NOMO-1 (cell line): ENCODE measurements around the gene ITGB1BP1.

Experiments
- DNase-seq, 2 experiments: peaks; one replicate each; lab custom pipeline; 2025; ENCODE audit not compliant: unreplicated experiment in 2 of 2; lab: John Stamatoyannopoulos, UW

ITGB1BP1 gene, protein sequence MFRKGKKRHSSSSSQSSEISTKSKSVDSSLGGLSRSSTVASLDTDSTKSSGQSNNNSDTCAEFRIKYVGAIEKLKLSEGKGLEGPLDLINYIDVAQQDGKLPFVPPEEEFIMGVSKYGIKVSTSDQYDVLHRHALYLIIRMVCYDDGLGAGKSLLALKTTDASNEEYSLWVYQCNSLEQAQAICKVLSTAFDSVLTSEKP

DNA sequence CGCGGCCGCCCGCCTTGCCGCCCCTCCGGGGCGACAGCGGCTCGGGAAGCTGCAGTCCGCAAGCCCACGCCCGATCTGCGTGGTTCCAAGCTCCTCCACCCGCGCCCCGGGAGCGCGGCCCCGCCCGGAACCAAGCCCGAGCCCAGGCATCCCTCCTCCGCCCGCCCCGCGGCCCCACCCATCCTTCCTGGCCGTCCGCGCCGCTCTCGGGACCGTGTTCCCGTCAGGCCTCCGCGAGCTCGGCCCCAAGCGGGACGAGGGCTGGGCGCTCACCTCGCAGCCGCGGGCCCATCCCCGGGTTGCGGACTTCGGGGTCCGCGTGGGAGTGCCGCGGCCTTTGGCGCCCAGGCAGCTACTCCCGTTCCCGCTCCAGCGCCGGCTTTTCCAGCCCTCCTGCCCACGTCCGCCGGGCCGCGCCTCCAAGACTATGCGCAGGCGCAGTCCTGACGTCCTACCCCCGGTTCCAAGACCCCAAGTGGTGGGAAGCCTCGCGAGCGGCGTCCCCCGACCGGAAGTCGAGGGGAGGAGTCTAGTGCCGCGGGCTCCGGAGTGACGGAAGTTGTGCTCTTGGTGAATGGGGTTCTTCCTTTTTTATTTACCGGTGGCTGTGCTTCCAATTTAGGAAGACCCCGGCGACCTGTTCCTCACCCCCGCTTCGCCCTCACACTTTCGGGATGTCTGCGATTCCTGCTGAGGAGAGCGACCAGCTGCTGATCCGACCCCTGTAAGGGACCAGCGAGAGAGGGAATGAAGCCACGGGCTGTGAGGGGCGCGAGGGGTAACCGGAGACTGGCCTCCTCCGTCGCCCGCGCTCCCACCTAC lies at the start of gene ITGB1BP1, which contains the start of gene CPSF3:
ITGB1BP1 (minus strand) TSS at position 429 of the 822 bp plus-strand sequence. CDS start 4,831 bp downstream, outside the sequence.
CPSF3 (plus strand) TSS at position 555 of the 822 bp plus-strand sequence; CDS start at position 675, 120 bp downstream.
- peak; percentile 96 to 98 for DNase-seq

DNA sequence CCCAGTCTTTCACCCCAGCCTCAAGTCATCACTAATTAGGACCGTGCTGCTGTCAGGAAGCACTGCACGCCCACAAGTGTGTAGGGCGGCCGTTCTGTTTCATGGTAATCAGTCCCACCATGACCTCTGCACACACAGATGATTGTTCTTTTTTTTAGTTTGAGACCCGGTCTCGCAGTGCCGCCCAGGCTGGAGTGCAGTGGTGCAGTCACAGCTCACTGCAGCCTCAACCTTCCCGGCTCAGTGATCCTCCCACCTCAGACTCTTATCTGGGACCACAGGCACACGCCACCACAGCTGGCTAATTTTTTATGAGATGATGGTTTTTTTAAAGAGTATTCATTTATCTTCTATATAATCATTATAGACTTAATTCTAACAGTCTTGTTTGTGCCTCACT lies 49.2 kb upstream of the ITGB1BP1 start:
- no peak for DNase-seq

DNA sequence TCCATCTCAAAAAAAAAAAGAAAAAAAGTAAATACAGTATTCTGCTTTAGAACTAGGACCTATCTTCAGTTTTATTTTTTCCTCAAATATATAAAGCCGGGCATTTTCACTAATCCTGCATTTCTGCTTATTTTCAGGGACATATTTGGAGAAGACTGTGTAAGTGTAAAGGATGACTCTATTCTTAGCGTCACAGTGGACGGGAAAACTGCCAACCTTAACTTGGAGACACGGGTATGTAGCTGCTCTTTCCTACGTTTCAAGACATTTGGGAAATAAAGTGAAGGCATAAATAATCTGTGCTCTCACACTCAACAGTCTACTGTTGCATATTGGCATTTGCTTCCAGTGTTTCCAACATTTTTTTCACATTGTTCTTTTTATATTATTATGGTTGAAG lies 47.9 kb upstream of the ITGB1BP1 start:
- DNase-seq = no peak

DNA sequence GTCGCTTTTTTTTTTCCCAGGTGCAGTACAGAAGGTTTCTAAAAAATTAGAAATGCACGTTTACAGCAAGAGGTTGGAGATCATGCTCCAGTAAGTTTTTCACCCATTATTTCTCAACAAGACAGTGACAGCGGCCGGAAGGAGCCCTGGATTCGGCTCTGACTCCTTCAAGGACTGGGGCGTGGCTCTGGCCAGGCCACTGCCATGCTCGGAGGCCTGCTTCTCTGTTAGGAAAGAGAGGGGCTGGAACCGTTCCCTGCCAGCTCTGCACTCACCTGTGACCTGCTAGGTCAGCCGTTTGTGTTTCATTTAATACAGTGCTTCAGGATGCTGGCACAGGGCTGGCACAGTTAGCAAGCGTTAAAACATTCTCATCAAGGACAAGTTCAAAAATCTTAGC lies 44.4 kb upstream of the ITGB1BP1 start:
- DNase-seq = no peak

DNA sequence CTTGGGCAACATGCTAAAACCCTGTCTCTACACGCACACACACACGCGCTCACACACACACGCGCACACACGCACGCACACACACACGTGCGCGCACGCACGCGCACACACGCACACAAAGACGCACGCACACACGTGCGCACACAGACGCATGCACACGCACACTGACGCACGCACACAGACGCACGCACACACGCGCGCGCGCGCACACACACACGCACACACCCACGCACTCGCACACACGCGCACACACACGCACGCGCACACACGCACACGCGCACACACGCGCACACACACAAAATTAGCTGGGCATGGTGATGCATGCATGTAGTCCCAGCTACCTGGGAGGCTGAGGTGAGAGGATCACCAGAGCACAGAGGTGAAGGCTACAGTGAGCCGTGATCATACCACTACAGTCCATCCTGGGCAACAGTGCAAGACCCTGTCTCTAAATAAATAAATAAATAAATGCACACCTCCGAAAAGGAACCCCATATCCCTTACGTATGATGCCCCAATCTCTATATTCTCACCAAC lies 42.9 kb upstream of the ITGB1BP1 start:
- DNase-seq = no peak

DNA sequence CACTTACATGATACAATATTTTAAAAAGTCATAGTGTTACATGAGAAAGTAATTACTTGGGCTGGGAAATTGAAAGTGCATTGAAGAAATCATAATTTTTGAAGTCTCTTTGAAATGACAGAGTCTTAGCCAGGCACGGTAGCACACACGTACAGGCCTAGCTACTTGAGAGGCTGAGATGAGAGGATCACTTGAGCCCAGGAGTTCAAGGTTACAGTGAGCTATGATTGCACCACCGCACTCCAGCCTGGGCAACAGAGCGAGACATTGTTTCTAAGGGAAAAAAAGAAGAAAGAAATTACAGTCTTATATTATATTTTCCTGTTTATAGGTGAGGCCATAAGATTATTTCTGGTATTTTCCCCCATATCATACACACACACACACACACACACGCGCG lies 41.8 kb upstream of the ITGB1BP1 start:
- no peak for DNase-seq

DNA sequence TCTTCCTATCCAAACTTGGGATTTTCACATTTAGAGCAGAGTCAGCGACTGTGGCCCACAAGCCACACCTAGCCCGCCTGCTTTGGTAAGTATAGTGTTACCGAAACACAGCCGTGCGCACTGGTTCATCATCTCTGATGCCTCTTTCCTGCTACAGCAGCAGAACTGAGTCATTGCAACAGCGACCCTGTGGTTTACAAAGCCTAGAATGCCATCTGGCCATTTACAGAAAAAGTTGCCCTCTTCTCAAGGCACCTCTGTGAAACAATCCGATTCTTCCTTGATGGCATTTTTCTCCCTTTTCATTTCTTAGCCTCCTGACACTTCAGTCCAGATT lies 40.3 kb upstream of the ITGB1BP1 start:
- DNase-seq = peak; percentile 9 to 28

DNA sequence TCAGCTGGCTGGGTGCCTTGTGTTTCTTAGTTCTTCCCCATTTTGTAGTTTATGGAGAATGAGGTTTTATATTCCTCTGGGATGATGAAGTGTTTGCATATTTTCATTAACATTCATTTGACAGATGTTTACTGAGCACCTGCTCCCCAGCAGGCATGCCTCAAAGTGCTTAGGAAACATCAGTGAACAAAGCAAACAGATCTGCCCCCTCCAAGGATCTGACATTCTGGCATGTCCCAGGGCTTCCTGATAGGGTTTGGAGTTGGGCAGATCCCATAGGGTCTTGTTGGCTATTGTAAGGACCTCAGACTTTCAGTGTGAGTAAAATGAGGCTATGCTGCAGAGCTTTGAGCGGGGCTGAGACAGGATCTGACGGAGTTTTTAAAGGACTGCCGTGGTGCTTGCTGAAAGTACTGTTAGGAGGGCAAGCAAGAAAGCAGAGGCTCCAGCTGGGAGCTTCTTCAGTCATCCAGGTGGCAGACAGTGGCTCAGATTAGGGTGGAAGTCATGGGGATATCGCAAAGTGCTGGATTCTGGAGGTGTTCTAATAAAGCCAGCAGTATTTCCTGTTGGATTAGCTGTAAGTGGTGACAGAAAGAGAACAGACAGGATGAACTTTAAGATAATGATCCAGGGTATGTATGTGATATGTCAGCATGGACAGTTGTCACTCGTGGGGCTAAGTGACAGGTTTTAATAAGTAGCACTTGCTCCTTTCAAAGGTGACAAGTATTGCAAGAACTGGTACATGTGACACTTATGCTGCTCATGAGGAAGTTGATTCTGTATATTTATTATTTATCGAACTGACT lies 39.8 kb upstream of the ITGB1BP1 start:
- DNase-seq = no peak

DNA sequence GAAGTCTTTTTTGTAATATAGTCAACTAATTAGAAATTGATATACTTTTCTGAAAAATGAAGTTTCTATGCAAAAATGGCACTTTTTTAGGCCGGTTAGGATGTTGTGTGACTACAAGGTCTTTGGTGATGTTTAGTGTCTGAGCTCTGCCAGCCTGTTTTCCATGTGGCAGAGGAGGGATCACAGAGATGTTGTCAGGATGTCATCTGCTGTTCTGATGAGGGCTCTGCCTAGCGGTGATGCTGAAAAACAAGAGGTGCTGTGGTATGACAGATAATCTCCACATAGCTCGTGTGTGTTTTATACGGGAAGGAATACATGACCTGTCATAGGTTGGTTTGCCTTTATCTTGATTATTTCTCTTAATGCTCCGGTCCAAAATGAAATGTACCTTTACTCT lies 39.0 kb upstream of the ITGB1BP1 start:
- no peak for DNase-seq

DNA sequence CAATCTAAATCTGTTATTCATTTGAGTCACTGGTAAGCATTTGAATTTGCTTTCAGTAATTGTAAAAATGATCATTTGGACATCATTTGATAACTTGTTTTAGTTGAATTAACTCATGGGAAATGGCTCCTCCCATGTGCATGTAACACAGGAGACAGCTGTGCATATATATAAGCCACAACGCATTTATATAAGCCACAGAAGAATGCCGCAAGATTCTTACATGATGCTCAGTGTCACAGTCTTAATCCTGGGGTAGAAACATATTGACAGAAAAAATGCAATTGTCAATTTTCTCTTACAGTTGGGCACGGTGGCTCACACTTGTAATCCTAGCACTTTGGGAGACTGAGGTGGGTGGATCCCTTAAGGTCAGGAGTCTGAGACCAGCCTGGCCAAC lies 37.8 kb upstream of the ITGB1BP1 start:
- no peak for DNase-seq

DNA sequence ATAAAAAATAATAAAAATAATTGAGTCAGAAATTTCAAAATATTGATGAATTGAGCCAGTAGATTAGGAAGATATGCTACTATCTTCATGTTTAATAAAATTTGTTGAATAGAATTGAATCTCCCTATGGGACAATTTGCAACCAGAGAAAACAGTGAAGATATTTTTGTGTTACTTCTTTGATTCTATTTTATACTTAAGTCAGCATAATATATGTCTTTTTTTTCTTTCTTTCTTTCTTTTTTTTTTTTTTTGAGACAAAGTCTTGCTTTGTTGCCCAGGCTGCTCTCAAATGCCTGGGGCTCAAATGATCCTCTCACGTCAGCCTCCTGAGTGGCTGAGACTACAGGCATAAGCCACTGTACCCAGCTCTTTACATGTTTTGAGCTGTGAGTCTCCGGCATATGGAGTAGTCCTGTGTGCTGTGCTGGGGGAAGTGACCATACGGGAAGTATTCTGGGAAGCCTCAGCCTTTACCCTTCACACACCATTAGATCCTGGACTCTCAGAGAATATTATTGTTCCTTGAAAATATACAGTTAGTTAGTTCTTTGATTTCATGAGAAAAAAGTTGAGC lies 37.2 kb upstream of the ITGB1BP1 start:
- no peak for DNase-seq

DNA sequence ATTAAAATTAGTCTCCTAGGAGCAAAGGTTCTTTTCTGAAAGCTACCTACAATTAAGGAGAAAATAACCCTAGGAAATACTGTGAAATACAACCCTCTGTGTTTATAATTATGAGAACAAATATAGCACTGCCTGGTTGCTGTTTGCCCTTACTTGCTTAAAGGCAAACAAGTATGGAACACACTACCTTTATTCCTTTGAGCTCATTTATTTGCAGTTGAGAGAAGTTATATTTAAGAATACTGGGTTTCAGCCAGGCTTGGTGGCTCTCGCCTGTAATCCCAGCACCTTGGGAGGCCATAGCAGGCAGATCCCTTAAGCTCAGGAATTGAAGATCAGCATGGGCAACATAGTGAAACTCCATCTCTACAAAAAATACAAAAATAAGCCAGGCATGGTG lies 27.9 kb upstream of the ITGB1BP1 start:
- no peak for DNase-seq

DNA sequence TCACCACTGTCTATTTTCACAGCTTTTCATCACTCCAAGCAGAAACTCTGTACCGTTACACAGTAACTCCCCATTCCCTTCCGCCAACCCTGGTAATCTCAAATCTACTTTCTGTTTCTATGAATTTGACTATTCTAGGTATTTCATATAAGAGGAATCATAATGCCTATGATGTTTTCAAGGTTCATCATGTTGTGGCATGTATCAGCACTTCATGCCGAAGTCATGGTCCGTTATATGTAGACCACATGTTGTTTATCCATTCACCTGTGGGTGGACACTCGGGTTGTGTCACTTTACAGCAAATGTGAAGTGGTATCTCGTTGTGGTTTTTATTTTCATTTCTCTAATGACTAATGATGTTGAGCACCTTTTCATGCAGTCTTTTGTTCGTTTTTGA lies 21.8 kb upstream of the ITGB1BP1 start:
- no peak for DNase-seq

DNA sequence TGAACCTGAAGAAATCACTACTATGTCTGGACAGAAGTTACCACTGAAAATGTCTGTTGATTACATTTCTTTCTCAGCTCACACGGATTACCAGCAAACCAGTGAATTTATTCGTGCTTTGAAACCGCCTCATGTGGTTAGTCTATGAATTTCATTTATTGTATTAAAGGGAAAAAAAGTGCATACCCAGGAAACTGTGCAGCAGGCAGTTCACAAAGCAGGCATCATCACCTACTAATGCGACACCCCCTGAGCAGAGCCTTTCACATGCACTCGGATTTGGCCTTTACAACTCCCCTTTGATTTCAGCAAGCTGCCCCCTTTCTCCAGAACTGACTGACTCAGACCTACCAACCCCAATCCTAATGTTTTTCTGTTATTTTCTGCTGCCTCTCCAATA lies 20.2 kb upstream of the ITGB1BP1 start:
- DNase-seq = no peak

DNA sequence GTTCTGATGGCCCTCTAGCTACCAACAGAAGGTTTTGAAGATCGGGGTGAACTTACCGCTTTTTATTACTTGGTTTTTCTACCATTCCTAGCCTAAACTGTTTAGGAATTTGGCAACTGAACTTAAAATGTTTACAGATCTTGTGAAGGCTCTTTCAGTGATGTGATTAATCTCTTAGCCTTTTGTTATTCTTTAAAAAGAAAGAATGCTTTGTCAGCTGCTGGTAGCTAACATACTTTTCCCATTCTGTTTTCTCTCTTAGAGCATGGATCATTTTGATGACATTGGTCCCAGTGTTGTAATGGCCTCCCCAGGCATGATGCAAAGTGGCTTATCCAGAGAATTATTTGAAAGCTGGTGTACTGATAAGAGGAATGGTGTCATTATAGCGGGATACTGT lies 18.2 kb upstream of the ITGB1BP1 start:
- DNase-seq = no peak

DNA sequence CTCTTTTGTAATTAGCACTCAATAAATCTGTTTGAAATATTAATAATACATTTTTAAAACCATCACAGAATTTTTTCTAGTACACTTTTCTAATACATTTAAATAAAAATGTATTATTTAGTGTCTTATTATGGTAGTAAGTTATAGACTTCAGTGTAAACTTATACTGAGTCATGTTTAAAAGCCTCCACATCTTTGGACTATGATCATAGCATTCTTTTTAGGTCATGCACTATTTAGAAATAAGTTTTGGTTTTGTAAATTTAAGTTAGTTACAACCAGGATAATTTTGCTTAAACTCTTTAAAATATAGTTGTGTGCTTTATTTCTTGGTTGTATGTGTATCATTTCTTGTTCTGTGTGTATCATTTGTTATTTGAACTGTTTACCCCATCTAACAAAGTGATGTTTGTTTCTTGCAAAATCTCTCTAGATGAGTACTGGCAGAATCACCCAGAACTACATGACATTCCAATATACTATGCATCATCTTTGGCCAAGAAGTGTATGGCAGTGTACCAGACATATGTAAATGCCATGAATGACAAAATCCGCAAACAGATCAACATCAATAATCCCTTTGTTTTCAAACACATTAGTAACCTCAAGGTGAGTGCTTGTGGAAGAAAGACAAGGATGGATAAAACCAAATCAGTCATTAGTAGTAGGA lies 16.9 kb upstream of the ITGB1BP1 start:
- DNase-seq = no peak

DNA sequence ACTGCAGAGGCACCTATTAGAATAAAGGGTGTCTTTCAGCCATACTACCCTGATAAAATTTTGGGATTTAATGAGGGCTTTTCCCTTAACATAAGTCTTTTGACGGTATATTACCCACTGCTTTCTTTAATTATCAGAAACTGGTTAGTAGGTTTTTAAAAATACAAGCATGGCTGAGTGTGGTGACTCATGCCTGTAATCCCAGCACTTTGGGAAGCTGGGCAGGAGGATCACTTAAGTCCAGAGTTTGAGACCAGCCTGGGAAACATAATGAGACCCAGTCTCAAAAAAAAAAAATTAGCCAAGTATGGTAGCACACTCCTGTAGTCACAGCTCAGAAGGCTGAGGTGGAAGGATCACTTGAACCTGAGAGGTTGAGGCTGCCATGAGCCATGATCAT lies 16.2 kb upstream of the ITGB1BP1 start:
- DNase-seq = no peak

DNA sequence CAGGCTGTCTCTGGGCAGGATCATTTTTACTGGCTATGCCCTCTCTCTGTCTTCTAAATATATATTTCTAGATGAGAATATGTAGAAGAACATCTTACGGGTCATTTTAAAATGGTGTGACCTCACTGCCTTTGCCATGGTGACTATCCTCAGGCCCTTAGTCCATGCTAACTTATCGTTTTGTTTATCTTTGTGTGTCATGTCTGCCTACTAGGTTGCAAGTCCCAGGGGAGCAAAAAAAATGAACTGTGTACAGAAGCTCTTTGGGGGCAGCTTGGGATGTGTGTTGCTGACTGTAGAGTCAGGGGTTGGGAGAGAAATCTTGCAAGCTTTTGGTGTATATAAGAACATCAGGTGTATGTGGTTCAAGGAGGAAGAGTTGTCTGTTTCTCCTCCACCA lies 11.2 kb upstream of the ITGB1BP1 start:
- DNase-seq = no peak

DNA sequence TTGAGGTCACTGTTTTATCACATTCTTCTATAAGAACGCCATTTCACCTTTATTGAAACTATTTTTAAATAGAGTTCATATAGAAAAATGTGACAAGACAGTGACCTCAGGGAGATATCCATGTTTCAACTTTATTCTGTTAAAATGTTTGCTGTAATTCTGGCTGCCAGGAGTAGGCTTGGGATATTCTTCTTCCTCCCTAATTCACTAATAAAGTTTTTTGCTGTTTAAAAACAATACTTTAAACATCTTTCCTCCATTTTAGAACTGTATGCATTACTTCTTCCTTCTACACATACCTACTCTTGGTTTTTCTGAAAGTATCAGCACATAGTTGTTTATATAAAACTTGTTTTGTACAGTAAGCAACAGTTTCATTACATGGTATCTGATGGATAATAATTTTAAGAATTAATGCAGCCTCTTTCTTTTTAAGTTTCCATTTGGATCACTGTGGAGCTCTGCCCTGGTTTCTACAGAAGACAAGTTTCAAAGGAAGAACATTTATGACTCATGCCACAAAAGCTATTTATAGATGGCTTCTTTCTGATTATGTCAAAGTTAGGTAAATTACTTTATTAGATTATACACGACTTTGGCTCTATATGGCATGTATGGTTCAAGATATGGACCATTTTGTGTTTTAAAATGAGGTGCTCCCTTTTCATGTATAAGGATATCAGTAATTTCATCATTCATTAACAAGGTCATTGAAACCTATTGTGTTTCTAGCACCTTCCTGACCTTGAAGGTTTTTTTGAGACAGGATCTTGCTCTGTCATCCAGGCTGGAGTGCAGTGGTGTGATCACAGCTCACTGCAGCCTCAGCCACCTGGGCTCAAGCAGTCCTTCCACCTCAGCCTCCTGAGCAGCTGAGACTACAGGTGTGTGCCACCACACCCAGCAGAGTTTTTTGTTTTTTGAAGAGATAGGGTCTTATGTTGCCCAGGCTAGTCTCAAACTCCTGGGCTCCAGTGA lies 7.3 kb upstream of the ITGB1BP1 start:
- DNase-seq = no peak
